Activated CD8-positive, alpha-beta memory T cell treated with anti-CD3 and anti-CD28 coated beads for 1 hour (primary cell): ENCODE results near the gene AP4M1.

Source experiments
- DNase-seq, 2 donors: peaks; one replicate each; pipeline ENCODE4 v3.0.0-alpha.2; 2020; ENCODE audit warnings: low read depth in 1 of 2; ENCODE audit errors: extremely low read depth in 1 of 2

The AP4M1 gene

DNA sequence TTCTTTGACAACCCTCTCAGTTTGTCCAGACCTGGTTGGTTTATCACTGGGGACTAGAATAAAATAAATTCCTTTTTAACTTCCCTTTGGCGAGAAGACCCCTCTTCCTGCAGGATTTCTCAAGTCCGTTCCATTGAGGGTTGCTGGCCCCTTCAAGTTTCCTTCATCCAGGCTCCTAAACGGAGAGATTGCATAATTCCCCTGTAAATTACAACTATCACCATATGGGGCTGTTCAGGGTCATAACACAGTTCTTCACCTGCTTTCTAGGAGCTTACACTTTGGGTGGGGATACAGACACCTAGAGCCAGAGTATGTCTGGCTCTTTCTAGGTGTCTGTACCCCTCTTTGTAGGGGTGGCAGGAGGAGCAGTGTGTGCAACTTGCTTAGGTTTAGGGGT lies 15.9 kb upstream of the AP4M1 start:
- DNase-seq: no peak

- DNase-seq: no peak
These were observed 14.2 kb upstream of the AP4M1 start for GRCh38 chr7:100087055-100087750.

DNA sequence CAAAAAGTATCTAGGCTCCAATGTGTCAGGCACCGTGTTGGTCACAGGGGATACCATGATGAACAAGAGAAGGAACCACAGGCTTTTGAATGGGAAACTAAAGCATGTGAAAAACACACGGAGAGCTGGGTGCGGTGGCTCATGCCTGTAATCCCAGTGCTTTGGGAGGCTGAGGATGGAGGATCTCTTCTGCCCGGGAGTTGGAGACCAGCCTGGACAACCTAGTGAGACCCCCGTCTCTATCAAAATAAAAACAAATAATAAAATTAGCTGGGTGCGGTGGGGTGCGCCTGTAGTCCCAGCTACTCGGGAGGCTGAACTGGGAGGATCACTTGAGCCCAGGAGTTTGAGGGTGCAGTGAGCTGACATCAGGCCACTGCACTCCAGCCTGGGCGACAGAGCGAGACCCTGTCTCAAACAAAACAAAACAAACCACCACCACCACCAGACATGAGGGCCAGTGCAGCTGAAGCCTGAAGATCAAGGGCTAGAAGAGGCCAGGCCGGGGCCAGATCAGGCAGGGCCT lies 13.3 kb upstream of the AP4M1 start:
- no peak for DNase-seq

GRCh38 chr7:100088621-100089457 lies 12.6 kb upstream of the AP4M1 start, which contains the start of gene COPS6:
COPS6 (plus strand) TSS chr7:100088969; CDS start chr7:100088991, 22 bp downstream.
- DNase-seq: peak; percentile 63 to 80

DNA sequence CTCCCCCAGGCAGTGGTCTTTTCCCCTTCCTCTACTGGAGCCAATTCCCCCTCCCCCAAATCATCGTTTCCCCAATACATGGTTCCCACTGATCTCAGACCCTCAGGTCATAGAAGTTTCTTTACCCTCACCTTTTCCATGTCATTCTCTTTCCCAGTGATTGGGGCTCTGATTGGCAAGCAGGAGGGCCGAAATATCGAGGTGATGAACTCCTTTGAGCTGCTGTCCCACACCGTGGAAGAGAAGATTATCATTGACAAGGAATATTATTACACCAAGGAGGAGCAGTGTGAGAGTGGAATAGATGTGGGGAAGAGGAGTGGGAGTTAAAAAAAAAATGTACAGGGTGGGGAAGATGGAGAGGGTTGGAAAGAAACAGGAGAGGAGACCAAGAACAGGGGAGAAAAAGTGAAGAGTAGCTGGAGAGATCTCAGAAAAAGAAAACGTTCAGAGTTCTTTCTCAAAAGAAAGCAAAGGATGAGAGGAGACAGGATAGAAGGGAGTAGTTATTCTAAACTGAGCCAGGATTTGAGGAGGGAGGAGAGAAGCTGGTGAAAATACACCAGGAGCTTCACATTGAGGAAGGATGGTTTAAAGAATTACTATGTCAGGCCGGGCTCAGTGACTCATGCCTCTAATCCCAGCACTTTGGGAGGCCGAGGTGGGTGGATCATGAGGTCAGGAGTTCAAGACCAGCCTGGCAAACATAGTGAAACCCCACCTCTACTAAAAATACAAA lies 11.8 kb upstream of the AP4M1 start:
- no peak for DNase-seq

- no peak for DNase-seq
These were observed 10.7 kb upstream of the AP4M1 start for GRCh38 chr7:100090527-100091410.

- no peak for DNase-seq
These were observed 9.8 kb upstream of the AP4M1 start for GRCh38 chr7:100091411-100092181.

DNA sequence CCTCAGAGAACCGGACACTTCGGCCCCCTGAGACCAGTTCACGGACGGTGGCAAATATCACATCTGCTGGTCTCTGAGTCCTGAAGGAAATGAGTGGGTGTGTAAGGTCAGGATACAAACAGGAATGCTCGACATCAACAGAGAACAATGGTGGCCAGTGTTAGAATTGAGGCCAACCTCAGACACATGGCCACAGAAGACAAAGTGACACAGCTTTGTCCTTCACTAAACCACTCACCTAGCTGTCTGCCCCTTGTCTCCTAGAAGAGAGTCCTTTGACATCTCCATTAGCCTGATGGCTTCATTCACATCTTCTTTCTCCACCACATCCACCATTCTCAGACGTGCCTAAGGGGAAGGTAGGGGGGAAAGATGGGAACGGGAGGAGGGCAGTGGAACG lies 8.4 kb upstream of the AP4M1 start:
- DNase-seq: no peak

- DNase-seq: no peak
These were observed 7.9 kb upstream of the AP4M1 start for GRCh38 chr7:100093498-100093897.

- no peak for DNase-seq
These were observed 7.4 kb upstream of the AP4M1 start for GRCh38 chr7:100093925-100094486.

DNA sequence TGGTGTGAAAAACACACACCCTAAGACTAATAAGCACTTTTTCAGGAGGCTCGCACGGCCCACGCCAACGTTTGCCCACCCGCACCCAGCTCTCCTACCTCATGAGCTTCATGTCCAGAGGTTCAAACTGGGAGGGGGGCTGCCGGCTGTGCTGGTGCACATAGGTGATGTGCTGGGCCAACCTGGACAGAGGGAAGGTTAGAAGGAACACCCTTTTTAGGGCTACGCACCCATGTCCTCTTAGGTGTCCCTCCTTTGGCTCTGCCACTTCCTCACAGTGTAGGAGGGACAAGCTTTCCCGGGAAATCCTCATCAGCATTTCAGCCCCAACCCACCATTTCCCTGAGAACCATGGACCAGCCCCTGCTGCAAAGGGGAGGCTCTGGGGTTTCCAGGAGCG lies 6.2 kb upstream of the AP4M1 start:
- no peak for DNase-seq

DNA sequence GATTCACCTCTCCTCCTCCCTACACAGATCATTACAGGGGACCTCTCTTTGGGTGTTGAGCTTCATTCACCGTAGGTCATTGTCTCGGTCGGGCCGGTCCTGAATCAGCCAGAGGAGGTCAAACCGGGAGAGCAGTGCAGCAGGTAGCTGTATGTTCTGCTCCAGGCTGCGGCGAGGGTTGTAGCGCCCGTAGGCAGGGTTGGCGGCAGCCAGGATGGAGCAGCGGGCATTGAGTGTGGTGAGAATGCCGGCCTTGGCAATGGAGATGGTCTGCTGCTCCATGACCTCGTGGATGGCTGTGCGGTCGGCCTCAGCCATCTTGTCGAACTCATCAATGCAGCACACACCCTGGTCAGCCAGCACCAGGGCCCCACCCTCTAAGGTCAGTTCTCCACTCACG lies 5.7 kb upstream of the AP4M1 start:
- DNase-seq: no peak

DNA sequence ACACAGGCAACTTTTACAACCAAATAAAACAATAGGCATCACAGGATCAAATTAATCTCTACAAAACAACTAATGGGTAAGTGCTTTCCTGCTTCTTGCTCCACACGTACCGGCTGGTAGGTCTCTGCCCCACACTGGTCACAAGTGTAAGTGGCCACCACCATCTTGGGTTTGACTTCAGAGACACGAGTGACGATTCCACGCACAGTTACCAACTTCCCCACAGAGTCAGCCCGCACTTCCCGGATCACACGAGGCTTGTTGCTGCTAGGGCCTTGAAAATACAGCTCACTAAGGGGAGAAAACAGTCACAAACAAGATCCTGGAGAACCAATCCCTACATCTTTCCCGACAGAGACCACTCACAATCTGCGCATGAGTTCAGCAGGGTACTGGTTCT lies 2.5 kb upstream of the AP4M1 start:
- no peak for DNase-seq

- no peak for DNase-seq
These were observed 2.0 kb upstream of the AP4M1 start for GRCh38 chr7:100099452-100099851.

GRCh38 chr7:100100420-100101015 lies 925 bp upstream of the AP4M1 start:
- DNase-seq: peak; percentile 42 to 74

- no peak for DNase-seq
These were observed 1.8 kb downstream of the AP4M1 start for GRCh38 chr7:100102950-100103840.

DNA sequence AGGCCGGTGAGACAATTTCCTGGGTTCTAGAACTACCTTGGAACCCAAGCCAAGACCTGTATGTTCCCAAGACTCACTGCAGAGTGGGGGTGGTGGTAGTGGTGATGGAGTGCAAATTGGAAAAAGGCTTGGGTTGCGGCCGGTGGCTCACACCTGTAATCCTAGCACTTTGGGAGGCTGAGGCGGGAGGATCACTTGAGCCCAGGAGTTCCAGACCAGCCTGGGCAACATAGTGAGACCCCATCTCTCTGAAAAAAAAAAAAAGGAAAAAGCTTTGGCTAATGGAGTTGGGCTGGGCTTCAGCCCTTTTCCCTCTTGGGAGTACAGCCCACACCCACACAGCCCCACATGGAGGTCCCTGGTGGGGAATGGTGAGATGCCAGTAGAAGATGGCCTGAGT lies 4.1 kb downstream of the AP4M1 start:
- DNase-seq: no peak

DNA sequence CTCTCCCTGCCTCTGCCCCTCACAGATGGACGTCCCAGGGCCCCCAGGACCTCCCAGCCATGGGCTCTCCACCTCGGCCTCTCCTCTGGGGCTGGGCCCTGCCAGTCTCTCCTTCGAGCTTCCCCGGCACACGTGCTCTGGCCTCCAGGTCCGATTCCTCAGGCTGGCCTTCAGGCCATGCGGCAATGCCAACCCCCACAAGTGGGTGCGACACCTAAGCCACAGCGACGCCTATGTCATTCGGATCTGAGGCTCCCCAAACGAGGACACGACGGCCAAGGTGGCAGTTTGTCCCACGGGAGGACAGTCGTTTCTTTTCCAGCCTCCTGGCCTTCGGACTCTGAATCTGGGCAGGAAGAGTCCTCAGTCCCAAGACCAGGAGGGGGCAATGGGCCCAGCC lies 5.2 kb downstream of the AP4M1 start:
- no peak for DNase-seq
